NCI-H1417 (cell line): ENCODE measurements around the gene SPECC1.
"Not testable (repeated sequence)": the region's sequence is repeated elsewhere in the genome, so short reads cannot be mapped to it uniquely, and the experiment has no call there.

Experiments
- DNase-seq, 3 experiments: peaks; one replicate each; lab custom pipeline; 2025; lab: John Stamatoyannopoulos, UW

The SPECC1 gene, protein sequence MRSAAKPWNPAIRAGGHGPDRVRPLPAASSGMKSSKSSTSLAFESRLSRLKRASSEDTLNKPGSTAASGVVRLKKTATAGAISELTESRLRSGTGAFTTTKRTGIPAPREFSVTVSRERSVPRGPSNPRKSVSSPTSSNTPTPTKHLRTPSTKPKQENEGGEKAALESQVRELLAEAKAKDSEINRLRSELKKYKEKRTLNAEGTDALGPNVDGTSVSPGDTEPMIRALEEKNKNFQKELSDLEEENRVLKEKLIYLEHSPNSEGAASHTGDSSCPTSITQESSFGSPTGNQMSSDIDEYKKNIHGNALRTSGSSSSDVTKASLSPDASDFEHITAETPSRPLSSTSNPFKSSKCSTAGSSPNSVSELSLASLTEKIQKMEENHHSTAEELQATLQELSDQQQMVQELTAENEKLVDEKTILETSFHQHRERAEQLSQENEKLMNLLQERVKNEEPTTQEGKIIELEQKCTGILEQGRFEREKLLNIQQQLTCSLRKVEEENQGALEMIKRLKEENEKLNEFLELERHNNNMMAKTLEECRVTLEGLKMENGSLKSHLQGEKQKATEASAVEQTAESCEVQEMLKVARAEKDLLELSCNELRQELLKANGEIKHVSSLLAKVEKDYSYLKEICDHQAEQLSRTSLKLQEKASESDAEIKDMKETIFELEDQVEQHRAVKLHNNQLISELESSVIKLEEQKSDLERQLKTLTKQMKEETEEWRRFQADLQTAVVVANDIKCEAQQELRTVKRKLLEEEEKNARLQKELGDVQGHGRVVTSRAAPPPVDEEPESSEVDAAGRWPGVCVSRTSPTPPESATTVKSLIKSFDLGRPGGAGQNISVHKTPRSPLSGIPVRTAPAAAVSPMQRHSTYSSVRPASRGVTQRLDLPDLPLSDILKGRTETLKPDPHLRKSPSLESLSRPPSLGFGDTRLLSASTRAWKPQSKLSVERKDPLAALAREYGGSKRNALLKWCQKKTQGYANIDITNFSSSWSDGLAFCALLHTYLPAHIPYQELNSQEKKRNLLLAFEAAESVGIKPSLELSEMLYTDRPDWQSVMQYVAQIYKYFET

DNA sequence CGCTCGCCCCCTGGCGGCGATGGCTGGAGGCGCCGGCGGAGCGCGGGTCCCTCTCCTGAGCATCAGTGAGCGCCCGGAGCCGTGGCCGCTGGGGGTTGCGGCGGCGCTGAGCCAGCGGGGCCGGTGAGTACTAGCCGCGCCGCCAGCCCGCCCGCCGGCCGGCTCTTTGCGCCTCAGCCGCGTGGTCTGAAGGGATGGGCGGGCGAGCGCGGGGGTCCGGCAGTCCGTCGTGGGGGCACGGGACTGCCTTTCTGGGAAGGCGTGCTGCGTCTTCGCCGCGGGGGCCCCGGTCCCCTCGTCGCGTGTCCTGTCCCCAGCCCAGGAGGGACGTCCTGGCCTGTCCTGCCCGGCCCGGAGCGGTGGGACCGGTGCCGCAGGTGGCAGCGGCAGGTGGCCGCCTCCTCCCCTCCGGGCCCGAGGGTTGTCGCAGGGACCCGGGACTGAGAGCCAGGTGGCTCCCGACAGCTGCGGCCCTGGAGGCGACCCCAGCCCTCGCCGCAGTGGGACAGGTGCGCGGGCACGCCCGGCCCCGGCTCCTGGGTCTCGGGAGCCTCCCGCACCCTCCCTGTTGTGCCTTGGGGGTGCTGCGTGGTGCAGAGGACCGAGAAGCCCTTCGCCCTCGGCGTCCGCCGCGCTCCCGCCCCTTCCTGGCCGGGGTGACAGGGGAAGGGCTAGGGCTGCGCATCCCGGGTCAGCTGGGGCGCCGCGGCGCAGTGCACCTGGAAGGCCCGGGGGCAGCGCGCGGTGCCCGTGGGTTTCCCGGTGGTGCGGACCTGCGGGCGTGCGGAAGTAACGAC is at the start of gene SPECC1:
Gene SPECC1, plus strand, starts transcription at position 58 of the 797 bp plus-strand sequence. CDS start 87,293 bp downstream, outside the sequence.
- peak; percentile 79 to 84 (median 81) for DNase-seq

DNA sequence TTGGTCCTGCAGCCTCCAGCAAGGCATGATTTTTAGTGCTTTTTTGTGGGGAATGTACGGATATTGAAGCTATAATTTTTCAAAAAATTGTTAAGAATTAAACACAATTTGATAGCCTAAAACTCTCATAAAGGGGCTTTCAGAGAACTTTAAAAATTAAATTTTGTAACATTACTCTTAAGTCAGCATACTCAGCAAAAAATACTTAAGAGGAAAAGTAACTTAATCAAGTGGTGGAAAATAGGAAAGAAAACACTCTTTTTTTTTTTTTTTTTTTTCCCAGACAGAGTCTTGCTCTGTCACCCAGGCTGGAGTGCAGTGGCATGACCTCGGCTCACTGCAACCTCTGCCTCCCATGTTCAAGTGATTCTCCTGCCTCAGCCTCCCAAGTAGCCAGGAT is 46.2 kb upstream of the SPECC1 start:
- not testable (repeated sequence) for DNase-seq

DNA sequence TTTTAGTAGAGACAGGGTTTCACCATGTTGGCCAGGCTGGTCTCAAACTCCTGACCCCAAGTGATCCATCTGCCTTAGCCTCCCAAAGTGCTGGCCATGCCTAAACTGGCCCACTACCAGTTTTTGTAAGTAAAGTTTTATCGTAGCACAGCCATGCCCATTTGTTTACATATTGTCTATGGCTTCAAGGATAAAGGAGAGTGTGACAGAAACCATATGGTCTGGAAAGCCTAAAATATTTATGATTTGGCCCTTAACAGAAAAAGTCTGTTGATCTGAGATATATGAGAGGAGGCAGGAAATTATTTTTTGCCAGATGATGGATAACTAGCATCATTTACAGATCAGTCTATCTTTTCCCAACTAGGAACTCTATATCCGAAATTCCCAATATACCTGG is 36.0 kb upstream of the SPECC1 start:
- DNase-seq = no peak

DNA sequence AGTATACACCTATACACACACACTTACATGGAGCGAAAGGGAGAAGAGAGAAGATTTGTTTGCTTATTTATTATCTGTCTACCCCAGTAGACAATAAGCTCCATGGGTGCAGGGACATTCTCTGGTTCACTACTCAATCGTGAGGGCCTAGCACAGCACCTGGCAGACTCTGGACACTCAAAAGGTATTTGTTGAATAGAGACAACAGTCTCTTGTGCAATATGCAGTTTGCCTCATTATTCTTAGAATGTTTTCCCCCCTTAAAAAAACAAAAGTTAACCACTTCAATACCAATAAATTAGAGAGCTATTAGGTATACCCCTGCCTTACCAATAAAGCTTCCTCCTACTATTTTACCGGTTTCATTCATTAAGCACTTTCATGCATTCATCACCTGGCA is 33.6 kb upstream of the SPECC1 start:
- no peak for DNase-seq

DNA sequence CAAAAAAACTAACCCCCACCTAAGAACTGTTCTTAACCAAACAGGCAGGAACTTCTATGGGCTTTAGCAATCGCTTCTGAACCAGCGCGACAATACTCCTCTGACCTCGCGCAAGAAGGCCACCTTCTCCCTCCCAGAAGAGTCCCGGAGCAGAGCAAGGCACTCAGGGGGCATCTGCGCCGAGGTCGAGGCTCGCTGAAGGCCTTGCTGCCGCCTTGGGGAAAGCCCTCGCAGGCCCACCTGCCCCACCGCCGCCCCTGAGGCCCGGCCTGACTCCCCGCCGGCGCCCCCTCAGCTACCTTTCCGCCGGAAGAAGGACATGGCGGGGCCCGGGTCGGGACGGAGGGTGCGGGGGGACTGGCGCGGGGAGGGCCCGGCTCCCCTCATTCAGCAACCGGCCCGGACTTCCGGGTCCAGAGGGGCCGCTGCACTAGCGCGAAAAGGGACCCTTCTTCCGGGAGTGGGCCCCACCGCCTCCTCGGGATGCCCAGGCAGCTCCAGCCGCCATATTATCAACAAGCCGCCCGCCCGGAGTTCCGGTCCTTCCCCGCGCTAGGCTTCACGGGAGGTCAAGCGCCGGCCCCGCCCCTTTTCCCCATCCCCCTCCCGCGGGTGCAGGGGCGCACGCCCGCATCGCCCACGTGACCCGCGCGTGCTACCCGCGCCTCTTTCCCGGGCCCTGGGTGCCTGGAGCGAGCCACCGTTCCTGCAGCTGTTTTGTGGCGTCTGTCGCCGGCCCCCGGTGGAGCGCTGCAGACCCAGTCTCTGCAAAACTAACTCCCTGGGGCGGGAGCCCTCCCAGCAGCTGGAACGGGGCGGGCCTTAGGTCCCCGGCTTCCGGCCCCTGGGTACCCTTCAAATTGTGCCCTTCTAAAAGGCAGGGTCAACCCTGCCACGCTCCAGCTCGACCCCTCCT is 31.6 kb upstream of the SPECC1 start, which contains the start of gene AKAP10:
Gene AKAP10, minus strand, starts transcription at position 536 of the 916 bp plus-strand sequence. Its CDS starts 149 bp downstream, at position 387.
- peak; percentile 83 to 92 (median 86) for DNase-seq

DNA sequence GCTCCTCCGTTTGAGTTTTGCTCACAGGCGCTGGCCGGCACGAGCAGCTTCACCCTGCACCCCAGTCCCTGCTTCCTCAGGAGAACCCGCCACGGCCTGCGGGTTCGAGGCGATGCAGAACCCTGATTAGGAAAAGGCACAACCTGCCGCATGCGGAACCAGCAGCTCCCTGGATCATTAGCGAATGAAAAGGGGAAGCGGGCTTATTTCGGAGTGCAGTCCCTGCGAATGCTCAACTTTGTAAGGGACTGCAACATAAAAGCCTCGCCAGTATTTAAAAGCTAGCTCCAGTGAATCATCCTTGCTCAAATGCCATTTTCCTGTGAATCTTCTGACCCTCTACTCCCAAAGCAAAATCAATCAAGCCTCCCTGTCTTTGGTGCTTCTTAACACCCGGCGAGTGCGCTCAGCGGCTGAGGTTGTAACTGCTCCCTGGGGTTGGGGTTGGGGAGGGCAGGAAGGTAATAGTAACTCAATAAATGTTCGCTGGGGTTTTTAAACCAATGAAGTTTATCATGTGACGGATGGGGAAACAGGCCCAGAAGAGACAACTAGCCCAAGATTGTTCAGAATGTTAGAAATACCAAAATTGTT is 30.9 kb upstream of the SPECC1 start:
- DNase-seq = peak in 1 of 3 experiments; percentile 72

DNA sequence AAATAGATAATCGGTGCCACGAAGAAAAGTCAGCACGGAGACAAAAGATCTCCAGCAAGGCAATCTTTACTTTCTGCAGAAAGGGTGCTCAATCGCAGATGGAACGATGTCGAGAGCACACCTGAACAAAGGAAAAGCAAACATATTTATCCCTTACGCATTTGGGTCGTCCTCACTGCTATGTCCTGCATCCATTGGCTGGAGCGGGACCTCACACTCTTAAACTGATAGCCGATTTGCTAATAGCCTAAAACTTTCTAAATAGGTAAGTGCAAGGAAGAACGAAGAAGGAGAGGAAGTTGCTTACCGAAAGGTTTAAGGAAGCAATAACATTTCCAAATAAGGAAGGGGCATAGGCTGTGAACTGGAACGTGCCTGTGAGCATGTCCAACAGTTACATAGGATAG is 30.4 kb upstream of the SPECC1 start:
- DNase-seq = peak in 1 of 3 experiments; percentile 27

DNA sequence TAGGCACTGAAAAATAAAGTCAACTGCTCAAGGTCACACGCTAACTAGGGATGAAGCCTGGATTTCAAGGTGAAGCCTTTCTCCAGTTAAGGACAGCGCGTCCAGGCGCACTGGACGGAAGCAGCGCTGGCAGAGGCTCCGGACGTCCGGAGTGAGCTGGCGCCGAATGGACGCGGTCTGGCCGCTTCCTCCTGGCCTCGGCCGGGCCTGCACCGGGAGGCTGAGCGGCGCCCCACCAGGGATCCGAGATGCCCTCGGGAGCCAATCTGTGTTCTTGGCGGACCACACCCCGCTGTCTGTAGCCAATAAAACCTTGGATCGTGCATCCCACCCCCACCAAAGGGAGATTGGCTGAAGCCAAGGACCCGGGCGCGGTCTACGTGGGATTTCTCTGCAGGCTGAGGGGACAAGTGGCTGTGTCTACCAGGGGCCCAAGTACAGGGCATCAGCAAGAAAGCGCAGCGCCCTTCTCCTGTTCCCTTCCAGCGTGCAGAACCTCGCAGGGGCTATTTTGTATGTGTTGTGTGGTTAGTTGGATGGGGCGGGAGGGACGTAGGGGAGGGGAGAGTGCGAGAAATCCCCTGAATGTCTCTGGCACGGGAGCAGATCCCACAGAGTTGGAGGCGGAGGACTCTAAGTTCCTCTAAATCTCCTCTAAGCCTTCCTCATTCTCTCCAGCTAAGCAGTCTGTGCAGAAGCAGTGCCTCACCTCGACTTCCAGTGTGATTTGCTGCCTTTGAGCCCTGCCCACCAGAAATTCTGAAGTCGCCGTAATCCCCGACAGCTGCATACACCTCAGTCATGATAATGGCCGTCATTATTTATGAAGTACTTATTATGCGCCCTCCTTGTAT is 29.0 kb upstream of the SPECC1 start:
- no peak for DNase-seq

DNA sequence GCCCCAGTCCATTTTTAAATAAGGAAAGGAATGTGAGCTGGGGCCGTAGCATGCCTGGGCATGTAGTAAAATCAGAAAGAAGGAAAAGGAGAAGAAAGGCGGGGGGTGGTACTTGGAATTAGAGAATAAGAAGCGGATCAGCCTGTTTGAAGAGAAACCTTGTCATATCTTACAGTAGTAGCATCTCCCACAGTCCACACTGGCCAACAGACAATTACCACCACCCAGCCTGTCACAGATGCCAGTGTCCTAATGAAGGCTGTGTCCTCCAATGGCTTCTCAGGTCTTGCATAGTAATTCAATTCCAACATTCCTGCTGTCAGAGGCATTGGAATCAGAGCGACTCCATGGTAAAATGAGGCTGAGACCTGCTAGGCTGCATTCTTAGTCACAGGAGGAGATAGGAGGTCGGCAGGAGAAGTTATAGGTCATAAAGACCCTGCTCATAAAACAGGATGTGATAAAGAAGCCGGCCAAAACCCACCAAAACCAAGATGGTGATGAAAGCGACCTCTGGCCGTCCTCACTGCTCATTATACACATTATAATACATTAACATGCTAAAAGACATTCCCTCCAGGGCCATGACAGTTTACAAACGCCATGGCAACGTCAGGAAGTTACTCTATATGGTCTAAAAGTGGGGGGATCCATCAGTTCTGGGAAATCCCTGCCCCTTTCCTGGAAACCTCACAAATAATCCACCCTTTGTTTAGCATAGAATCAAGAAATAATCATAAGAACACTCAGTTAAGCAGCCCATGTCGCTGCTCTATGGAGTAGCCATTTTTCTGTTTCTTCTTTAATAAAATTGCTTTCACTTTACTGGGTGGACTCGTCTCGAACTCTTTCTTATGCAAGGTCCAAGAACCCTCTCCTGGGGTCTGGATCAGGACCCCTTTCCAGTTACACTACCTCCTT is 22.0 kb upstream of the SPECC1 start:
- no peak for DNase-seq

DNA sequence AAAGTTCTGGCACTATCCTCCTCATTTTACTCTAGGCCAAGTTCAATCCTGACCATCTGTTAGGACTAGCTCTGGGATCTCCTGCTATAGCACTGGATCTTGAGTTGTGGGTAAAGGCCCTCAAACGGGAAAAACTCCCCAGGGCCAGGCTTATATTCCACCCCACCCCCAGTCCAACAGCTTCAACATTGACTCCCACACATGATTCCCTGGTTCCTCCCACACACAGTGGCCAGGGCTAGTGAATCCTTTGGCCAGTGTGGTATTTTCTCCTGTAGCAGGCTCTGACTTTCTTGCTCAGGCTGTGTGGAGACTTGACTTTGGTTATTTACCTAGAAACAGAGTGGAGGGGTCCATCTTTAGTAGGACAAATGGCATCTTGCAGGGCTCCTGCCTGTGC is 21.3 kb upstream of the SPECC1 start:
- DNase-seq = no peak

DNA sequence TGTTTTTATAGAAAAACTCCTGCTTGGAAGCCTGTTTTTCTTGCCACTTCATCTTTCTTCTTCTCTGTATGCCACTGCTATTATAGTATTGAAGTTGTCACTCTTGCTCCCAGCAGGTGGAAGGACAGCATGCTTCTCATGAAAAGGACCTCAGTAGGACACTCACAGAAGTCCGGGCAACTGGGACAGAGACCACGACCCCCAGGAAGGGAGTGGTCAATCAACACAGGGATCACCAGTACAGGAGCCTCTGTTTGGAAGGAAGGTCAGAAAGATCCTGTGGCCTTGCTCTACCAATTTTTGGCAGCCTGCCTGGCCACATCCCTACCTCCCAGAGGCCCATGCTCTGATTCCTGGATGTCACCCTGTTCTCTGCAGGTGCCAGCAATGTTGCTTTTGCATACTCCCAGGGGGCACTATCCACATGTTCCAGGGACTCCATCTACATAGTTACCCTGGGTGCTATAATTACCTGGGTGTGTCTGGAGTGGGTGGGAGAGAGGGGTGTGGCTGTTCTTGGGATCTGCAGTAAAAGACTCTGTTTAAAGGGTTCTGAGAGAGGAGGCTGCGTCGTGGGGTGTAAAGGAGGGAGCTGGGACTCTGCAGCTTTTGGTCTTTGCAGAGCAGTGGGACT is 17.8 kb upstream of the SPECC1 start:
- DNase-seq = peak in 1 of 3 experiments; percentile 15

DNA sequence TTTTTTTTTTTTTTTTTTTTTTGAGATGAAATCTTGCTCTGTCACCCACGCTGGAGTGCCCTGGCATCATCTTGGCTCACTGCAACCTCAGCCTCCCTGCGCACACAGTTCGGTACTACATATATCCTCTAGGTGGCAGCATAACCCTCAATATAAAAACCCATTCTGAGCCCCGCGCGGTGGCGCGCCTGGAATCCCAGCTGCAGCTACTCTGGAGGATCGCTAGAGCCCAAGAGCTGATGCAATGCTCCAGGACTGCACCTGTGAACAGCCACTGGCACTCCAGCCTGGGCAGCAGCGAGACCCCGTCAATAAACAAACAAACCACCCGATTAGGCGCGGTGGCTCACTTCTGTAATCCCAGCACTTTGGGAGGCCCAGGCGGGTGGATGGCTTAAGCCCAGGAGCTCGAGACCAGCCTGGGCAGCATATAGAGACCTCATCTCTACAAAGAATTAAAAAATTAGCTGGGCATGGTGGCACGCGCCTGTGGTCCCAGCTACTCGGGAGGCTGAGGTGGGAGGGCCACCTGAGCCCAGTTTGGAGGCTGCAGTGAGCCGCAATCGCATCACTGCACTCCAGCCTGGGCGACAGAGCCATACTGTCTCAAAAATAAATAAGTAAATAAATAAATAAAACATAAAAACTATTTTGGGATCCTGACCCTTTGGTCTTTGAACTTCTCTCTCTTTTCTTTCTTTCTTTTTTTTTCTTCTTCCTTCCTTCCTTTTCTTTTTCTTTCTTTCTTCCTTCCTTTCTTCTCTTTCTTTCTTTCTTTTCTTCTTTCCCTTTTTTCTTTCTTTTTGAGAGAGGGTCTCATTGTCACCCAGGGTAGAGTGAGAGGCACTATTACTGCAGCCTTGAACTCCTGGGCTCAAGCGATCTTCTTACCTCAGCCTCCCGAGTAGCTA is 16.1 kb upstream of the SPECC1 start:
- peak; percentile 78 to 91 (median 79) for DNase-seq

DNA sequence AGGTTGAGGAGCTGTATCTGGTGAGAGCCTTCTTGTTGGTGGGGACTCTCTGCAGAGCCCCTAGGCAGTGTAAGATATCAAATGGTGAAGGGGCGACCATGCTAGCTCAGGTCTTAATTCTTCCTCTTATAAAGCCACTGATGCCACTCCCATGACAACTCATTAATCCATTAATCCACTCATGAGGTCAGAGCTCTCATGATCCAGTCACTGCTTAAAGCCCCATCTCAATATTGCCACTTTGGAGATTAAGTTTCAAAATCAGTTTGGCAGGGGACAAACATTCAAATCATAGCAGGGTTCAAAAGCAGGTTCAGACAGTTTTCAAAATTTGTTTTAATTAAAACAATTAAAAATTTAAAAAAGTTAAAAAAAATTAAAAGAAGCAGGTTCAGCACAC is 13.1 kb upstream of the SPECC1 start:
- DNase-seq = no peak

DNA sequence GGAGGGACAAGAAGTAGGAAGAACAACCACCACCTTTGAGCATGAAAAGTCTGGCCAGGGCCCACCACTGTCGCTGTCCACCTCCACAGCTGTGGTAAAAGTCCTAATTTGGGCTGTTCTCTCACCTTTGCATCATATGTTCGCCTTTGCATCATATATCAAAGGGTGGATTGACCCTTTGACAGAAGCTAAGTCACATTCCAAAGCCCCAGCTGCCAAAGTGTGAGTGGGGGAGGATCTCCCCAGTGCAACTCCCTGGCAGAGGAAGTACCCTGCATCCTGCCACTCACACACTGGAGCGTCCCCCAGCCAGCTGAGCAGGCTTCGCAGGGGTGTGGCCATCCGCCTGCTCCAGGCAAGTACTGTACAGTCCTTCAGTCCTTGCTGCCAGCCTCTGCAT is 12.7 kb upstream of the SPECC1 start:
- no peak for DNase-seq

DNA sequence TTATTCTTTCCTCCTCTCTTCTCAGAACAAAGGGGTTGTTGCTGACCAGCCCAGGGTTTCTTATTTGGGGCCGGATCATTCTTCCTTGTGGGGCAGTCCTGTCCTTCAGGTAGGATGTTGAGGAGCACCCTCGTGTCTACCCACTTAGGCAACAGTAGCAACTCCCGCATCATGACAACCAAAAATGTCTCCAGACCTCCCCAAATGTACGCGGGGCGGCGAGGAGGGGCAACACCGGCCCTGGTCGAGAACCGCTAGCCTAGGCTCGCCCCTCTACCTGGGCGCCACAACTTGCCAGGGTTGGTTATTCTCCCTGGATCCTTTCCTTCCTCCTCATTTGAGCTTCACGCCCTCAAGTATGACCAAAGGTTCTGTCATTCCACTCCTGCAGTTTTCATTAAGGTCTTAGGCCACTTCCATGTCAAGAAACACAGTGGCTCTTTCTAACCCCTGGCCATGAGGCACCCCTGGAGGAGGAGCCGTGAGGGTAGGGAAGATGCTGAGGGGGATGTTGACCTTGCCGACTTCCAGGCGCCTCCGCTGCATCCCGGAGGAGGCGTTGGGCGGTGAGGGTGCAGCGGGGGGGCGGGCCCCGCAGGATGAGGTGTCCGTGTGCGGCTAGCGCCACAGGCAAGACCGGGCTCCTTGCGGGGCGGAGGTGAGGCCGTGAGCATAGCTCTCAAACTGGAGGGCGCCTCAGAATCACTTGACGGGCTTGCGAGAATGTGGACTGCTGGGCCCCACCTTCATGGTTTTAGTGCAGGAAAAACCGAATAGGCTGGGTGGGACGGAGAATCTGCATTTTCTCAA is 712 bp upstream of the SPECC1 start:
- peak; percentile 13 to 73 (median 62) for DNase-seq

DNA sequence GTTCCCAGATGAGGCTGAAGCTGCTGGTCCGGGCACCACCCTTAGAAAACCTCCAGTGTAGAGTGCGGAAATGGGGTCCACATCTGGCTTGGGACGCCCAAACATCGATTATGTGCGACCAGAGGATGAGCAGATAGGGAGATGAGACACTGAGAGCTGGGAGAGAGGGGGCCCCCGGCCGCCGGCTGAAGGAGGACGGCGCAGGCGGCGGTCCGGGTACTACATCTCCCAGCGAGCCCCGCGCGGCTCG is 182 bp upstream of the SPECC1 start:
- no peak for DNase-seq
